ENCODE measurements around the gene OXER1. TPM values are rescaled to one million over a fixed set of nuclear protein-coding genes. Genes with fewer than 3 reads are reported as not detected.

OXER1 gene
- total RNA-seq, 4 donors from 2014 or later = 0.84 to 2.5 (median 1.7) TPM; not detected in 1

- no peak overlapping the region for H3K4me3 ChIP-seq (ENCODE audit: low read depth, poor library complexity, severe bottlenecking)
- intact Hi-C loops (cut with DNase I; ENCODE audit: low total_unique reads) = no loop called here
- 90 to 100% methylated on average over 1 of the region's 1 CpG for WGBS, 2 donors
- no peak for DNase-seq (ENCODE audit: low spot score in 2 of 2)
- TF ChIP-seq POLR2A (IDR thresholded peaks at IDR 0.05) (no peak), CTCF (IDR thresholded peaks at IDR 0.05) (no peak)
Observed at GRCh38 chr2:42781181-42781580, 17.2 kb upstream of the OXER1 start.

GRCh38 chr2:42777883-42778805, 14.2 kb upstream of the OXER1 start:
- WGBS, 2 donors = 83 to 88% methylated on average over 3 of the region's 3 CpGs

GRCh38 chr2:42775810-42776209, 11.9 kb upstream of the OXER1 start:
- WGBS, 2 donors = 64 to 76% methylated on average over 3 of the region's 3 CpGs
- H3K4me3 ChIP-seq (ENCODE audit: low read depth, poor library complexity, severe bottlenecking) = no peak overlapping the region
- TF ChIP-seq CTCF (IDR thresholded peaks at IDR 0.05) (no peak), POLR2A (IDR thresholded peaks at IDR 0.05) (no peak)
- no peak for DNase-seq (ENCODE audit: low spot score in 2 of 2)
- intact Hi-C loops (cut with DNase I; ENCODE audit: low total_unique reads) = no loop called here

More at GRCh38 chr2:42777883-42778805, 14.2 kb upstream of the OXER1 start:
- intact Hi-C loops (cut with DNase I; ENCODE audit: low total_unique reads) = no loop called here
- no peak overlapping the region for H3K4me3 ChIP-seq (ENCODE audit: low read depth, poor library complexity, severe bottlenecking)
- no peak for TF ChIP-seq POLR2A (IDR thresholded peaks at IDR 0.05)
- TF ChIP-seq CTCF (IDR thresholded peaks at IDR 0.05) = no peak
- peak in 1 of 2 donors; percentile 61 for DNase-seq (ENCODE audit: low spot score in 2 of 2)

- no peak for DNase-seq (ENCODE audit: low spot score in 2 of 2)
- no peak for TF ChIP-seq POLR2A (IDR thresholded peaks at IDR 0.05)
- no peak for TF ChIP-seq CTCF (IDR thresholded peaks at IDR 0.05)
- no peak overlapping the region for H3K4me3 ChIP-seq (ENCODE audit: low read depth, poor library complexity, severe bottlenecking)
- intact Hi-C loops (cut with DNase I; ENCODE audit: low total_unique reads) = no loop called here
- WGBS, 2 donors = 66 to 78% methylated on average over 2 of the region's 2 CpGs
Observed at GRCh38 chr2:42775186-42775585, 11.3 kb upstream of the OXER1 start.

GRCh38 chr2:42771546-42772153, 7.7 kb upstream of the OXER1 start:
- peak in 1 of 2 donors; percentile 70 for DNase-seq (ENCODE audit: low spot score in 2 of 2)
- no peak overlapping the region for H3K4me3 ChIP-seq (ENCODE audit: low read depth, poor library complexity, severe bottlenecking)
- intact Hi-C loops (cut with DNase I; ENCODE audit: low total_unique reads) = no loop called here
- 81 to 85% methylated on average over 5 of the region's 5 CpGs for WGBS, 2 donors
- no peak for TF ChIP-seq CTCF (IDR thresholded peaks at IDR 0.05)
- no peak for TF ChIP-seq POLR2A (IDR thresholded peaks at IDR 0.05)

All from lower leg skin (tissue), 4 donors.